GM19099 (cell line): Measurements from ENCODE around the gene SLC4A4.

Source experiments
- POLR2A ChIP-seq: IDR thresholded peaks from 3 replicates; pipeline ENCODE4 v1.6.1; 2011; ENCODE audit warnings: low read depth; ENCODE audit not compliant: insufficient read length; ENCODE audit errors: extremely low read depth

The SLC4A4 gene

GRCh38 chr4:71338846-71339593 lies at the start of gene SLC4A4:
TSS of gene SLC4A4 (plus strand) at chr4:71339020.
- no peak for TF ChIP-seq POLR2A

- no peak for TF ChIP-seq POLR2A
These were observed 48.7 kb upstream of the SLC4A4 start for GRCh38 chr4:71290074-71290473.

- TF ChIP-seq POLR2A = no peak
These were observed 48.3 kb upstream of the SLC4A4 start for GRCh38 chr4:71290476-71290875.

GRCh38 chr4:71292228-71292627 lies 46.6 kb upstream of the SLC4A4 start:
- TF ChIP-seq POLR2A = no peak

GRCh38 chr4:71293705-71294104 lies 45.1 kb upstream of the SLC4A4 start:
- TF ChIP-seq POLR2A = no peak

GRCh38 chr4:71294301-71294700 lies 44.5 kb upstream of the SLC4A4 start:
- no peak for TF ChIP-seq POLR2A

- TF ChIP-seq POLR2A = no peak
These were observed 41.9 kb upstream of the SLC4A4 start for GRCh38 chr4:71296945-71297344.

- TF ChIP-seq POLR2A = no peak
These were observed 38.5 kb upstream of the SLC4A4 start for GRCh38 chr4:71300362-71300761.

- TF ChIP-seq POLR2A = no peak
These were observed 37.9 kb upstream of the SLC4A4 start for GRCh38 chr4:71300964-71301363.

GRCh38 chr4:71303287-71303686 lies 35.5 kb upstream of the SLC4A4 start:
- no peak for TF ChIP-seq POLR2A

GRCh38 chr4:71303850-71304249 lies 35.0 kb upstream of the SLC4A4 start:
- no peak for TF ChIP-seq POLR2A

- TF ChIP-seq POLR2A = no peak
These were observed 34.5 kb upstream of the SLC4A4 start for GRCh38 chr4:71304289-71304850.

GRCh38 chr4:71307729-71308128 lies 31.1 kb upstream of the SLC4A4 start:
- no peak for TF ChIP-seq POLR2A

- no peak for TF ChIP-seq POLR2A
These were observed 16.4 kb upstream of the SLC4A4 start for GRCh38 chr4:71322425-71322824.

- no peak for TF ChIP-seq POLR2A
These were observed 5.5 kb upstream of the SLC4A4 start for GRCh38 chr4:71333368-71333767.

GRCh38 chr4:71333960-71334359 lies 4.9 kb upstream of the SLC4A4 start:
- TF ChIP-seq POLR2A = no peak

GRCh38 chr4:71334465-71334882 lies 4.3 kb upstream of the SLC4A4 start:
- no peak for TF ChIP-seq POLR2A

GRCh38 chr4:71343670-71344466 lies 5.0 kb downstream of the SLC4A4 start:
- TF ChIP-seq POLR2A = no peak
